Adrenal gland (tissue), 12 donors: ENCODE results near the gene FTL. TPM values are rescaled to one million over a fixed set of nuclear protein-coding genes. Genes with fewer than 3 reads are reported as not detected.
A peak's percentile ranks its signal among the peaks of the same experiment; 100 is the strongest.

Experiments
- DNase-seq, 7 donors: peaks; one replicate each; pipeline ENCODE4 v3.0.0-alpha.2; 2019 to 2020
- H3K27ac ChIP-seq, 5 donors: fragments of 200-600 bp; sonication (generic) in 4 of 5; 1 replicate in 3 of 5; 2 replicates in 2 of 5; pipeline versions ENCODE4 v1.5.1 to v1.8.0; 2016 to 2020; ENCODE audit warnings: mild to moderate bottlenecking in 1 of 5
- H3K27me3 ChIP-seq: fragments of 200-600 bp; 2 replicates; pipeline ENCODE4 v1.8.0; 2021
- H3K36me3 ChIP-seq, 2 donors: fragments of 200-600 bp; replicated peaks in 1 of 2; 1 replicate in 1 of 2; 2 replicates in 1 of 2; pipeline versions ENCODE4 v1.5.1 to v1.8.0; 2018 to 2022
- H3K4me1 ChIP-seq, 2 donors: fragments of 200-600 bp; replicated peaks in 1 of 2; 1 replicate in 1 of 2; 2 replicates in 1 of 2; pipeline versions ENCODE4 v1.5.1 to v1.8.0; 2018 to 2021
- H3K4me3 ChIP-seq, 4 donors: fragments of 200-600 bp; sonication (generic) in 3 of 4; one replicate each; pipeline ENCODE4 v1.5.1; 2016 to 2018
- H3K9me3 ChIP-seq, 3 donors: fragments of 200-600 bp; sonication (generic) in 1 of 3; replicated peaks in 1 of 3; 1 replicate in 2 of 3; 2 replicates in 1 of 3; pipeline versions ENCODE4 v1.5.1 to v1.8.0; 2016 to 2021
- POLR2A ChIP-seq, 2 donors: fragments of 450-650 bp; IDR thresholded peaks; one replicate each; pipeline ENCODE4 v1.6.1; 2017; ENCODE audit warnings: antibody characterized with exemption in 2 of 2, mild to moderate bottlenecking in 2 of 2, moderate library complexity in 1 of 2
- WGBS, 4 donors: extraction: QIAGEN DNeasy Blood & Tissue Kit in 2 of 4; methylation state at CpG; one replicate each; pipeline versions ENCODE4 v1.1.5 to v1.1.7; 2013 to 2017; 5-methylcytosine and 5-hydroxymethylcytosine counted together
- intact Hi-C, 2 donors: fragments of 100-400 bp; cut with DNase I; formaldehyde crosslinking; loops; one replicate each; pipeline versions ENCODE4 v1.14.1 to v1.15.0; 2022 to 2023
- polyA plus RNA-seq, 3 donors: library from polyadenylated mRNA; stranded (reverse); fragments of 200-250 nt in 2 of 3; fragments of 350-450 nt in 1 of 3; fragmentation: Illumina TruSeq in 1 of 3; extraction: RNeasy Lipid Tissue Mini Kit (QIAGEN cat#74804) in 1 of 3; gene quantifications; one replicate each; pipeline ENCODE4 v1.2.3, GENCODE V29; 2013 to 2014
- total RNA-seq, 9 donors: library from RNA; depleted of rRNA in 4 of 9; stranded (reverse); fragments of >200 nt in 4 of 9; fragments of 120-200 nt in 1 of 9; fragmentation: NEBNext Ultra II Directional in 1 of 9; extraction: Animal tissue kit (Norgen Biotek cat#: 25700) in 1 of 9; gene quantifications; one replicate each; pipeline versions ENCODE4 v1.1.0 to v1.2.4, GENCODE V29; 2013 to 2023
- TF ChIP-seq, protein P1 (sequence below), 6 experiments: fragments of 450-650 bp in 4 of 6; fragments of 200-600 bp in 2 of 6; sonication (generic) in 1 of 6; IDR thresholded peaks; 1 replicate in 5 of 6; 2 replicates in 1 of 6; pipeline versions ENCODE4 v1.5.1 to v1.8.0; 2016 to 2021; ENCODE audit warnings: antibody characterized with exemption in 6 of 6, mild to moderate bottlenecking in 2 of 6, moderate library complexity in 1 of 6
- donor health status: healthy with polysubstance abuse.
- donor health status: Bipolar disorder and iron deficiency.
- donor health status: DM: yes; HTN: yes; CAD: no.
- donor health status: DM: no; HTN: no; CAD: no.
- donor health status: DM: no; HTN: no; CAD: no.
- donor health status: DM: yes; HTN: yes; CAD: no.

Gene FTL
- total and polyA plus RNA-seq, 12 donors = 2,288 to 11,726 (median 4,068) TPM

DNA sequence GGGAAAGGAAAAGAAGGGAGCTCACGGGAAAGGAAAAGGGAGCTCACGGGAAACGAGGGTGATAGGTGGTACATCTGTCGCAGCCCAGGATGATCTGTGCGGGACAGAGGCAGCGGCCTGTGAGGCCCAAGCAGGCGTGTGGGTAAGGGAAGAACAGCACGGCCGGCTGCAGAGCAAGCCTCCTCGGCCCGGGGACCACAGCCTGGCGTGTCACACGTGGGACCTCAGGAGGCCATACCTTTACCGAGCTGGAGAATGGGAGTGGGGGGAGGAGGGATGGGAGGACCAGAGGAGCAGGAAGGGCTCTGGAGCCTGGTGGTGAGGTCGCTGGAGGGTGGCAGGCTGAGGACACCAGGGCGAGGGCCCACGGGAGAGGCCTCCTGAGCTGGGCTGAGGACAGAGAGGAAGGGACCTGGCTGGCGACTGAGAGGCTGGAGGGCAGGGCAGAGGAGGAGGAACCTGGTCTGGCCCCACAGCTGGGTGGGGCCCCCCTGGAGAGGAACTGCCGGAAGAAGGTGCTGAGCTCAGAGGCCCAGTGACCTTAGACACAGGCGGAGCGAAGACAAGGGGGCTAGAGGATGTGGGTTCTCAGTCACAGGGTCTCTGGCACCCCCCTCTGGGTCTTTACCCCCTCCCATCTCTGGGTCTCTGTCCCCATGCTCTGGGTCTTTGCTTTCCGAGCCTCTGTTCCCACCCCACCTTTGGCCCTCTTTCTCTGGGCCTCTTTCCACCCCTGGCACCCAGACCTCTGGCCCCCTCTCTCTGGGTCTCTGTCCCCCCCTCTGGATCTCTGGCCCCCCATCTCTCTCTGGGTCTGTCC is 2.9 kb upstream of the FTL start:
- Histone ChIP-seq H3K4me3 (no peak overlapping the region), H3K9me3 (no peaks in the 10 kb centered on the region), H3K4me1 (peaks cover 30 to 31% of the 10 kb centered on the region in 2 donors), H3K36me3 (peaks cover 0 to 14% of the 10 kb centered on the region in 2 donors), H3K27ac (peak overlapping the region in 4 of 5 donors; percentile 47 to 93 (median 59)), H3K27me3 (no peaks in the 10 kb centered on the region)
- TF ChIP-seq, protein P1, sequence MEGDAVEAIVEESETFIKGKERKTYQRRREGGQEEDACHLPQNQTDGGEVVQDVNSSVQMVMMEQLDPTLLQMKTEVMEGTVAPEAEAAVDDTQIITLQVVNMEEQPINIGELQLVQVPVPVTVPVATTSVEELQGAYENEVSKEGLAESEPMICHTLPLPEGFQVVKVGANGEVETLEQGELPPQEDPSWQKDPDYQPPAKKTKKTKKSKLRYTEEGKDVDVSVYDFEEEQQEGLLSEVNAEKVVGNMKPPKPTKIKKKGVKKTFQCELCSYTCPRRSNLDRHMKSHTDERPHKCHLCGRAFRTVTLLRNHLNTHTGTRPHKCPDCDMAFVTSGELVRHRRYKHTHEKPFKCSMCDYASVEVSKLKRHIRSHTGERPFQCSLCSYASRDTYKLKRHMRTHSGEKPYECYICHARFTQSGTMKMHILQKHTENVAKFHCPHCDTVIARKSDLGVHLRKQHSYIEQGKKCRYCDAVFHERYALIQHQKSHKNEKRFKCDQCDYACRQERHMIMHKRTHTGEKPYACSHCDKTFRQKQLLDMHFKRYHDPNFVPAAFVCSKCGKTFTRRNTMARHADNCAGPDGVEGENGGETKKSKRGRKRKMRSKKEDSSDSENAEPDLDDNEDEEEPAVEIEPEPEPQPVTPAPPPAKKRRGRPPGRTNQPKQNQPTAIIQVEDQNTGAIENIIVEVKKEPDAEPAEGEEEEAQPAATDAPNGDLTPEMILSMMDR (IDR thresholded peaks at IDR 0.05) = no peak
- no peak for TF ChIP-seq POLR2A (IDR thresholded peaks at IDR 0.05)
- intact Hi-C loops = loop anchor here in 1 of 2 donors (10.0 kb wide), 1 partner anchor 87 kb away; the partner anchor contains the start of gene PPP1R15A
- DNase-seq = peak in 6 of 7 donors; percentile 44 to 59 (median 58)
- WGBS, 4 donors = 57 to 69% (median 67%) methylated on average over 20 to 22 of the region's 22 CpGs

DNA sequence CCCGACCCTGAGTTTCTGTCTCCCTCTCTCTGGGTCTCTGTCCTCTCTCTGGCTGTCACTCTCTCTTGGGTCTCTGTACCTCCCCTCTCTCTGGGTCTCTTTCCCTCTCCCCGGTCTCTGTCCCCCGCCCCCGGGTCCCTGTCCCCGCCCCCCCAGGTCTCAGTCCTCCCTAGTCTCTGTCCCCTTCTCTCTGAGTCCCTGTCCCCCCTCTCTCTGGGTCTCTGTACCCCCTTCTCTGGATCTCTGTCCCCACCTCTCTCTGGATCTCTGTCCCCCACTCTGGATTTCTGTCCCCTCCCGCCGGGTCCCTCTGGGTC is 2.3 kb upstream of the FTL start:
- Histone ChIP-seq H3K27ac (peak overlapping the region in 4 of 5 donors; percentile 47 to 93 (median 66)), H3K4me3 (no peak overlapping the region), H3K36me3 (peaks cover 0 to 14% of the 10 kb centered on the region in 2 donors), H3K4me1 (peaks cover 31 to 34% of the 10 kb centered on the region in 2 donors), H3K9me3 (no peaks in the 10 kb centered on the region), H3K27me3 (no peaks in the 10 kb centered on the region)
- no peak for DNase-seq
- intact Hi-C loops = loop anchor here in 1 of 2 donors (10.0 kb wide), 1 partner anchor 88 kb away; the partner anchor contains the start of gene PPP1R15A
- 58 to 64% (median 61%) methylated on average over 3 to 7 of the region's 7 CpGs for WGBS, 4 donors
- TF ChIP-seq, protein P1 (IDR thresholded peaks at IDR 0.05) = no peak
- TF ChIP-seq POLR2A (IDR thresholded peaks at IDR 0.05) = no peak

DNA sequence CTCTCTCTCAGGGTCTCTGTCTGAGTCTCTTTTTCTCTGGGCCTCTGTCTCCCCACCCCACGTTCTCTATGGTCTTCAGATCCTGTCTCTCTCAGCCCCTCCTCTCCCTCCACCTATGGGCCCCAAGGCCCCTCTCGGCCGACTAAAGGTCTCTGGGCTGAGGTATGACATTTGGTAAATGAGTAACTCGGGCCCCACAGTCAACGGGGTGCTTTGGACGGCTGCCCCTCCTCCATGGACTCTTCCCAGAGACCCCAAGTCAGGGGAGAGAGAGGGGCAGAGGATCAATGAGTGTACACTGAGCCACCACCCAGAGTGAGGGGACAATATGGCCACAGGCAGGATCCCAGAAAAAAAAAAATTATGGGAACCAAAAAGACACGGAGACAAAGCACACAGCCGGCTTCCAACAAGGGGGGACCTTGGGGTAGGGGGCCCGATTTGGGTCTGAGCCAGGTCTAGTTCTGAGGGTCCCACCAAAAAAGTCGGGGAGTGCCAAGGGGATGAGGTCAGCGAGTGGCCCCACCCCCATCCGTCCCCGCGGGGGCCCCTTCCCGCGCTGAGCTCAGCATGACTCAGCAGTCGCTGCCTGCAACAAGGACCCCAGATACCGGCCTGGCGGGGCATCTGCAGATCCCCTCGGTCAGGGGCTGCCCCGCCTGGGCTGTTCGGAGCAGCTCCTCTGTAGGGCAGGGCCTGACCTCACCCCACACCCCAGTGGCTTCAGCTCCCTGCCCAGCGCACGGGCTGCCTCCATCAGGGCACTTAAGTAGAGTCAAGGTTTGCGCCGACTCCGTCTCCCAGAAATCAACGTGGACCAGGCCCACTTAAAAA is 1.5 kb upstream of the FTL start:
- Histone ChIP-seq H3K4me1 (peaks cover 31 to 34% of the 10 kb centered on the region in 2 donors), H3K27me3 (no peaks in the 10 kb centered on the region), H3K4me3 (peak overlapping the region in 1 of 4 donors; percentile 94), H3K36me3 (peaks cover 0 to 21% of the 10 kb centered on the region in 2 donors), H3K27ac (peak overlapping the region; percentile 71 to 96 (median 85)), H3K9me3 (no peaks in the 10 kb centered on the region)
- peak; percentile 68 to 86 (median 81) for DNase-seq
- TF ChIP-seq POLR2A (IDR thresholded peaks at IDR 0.05) = peak in 1 of 2 donors; percentile 11
- TF ChIP-seq, protein P1 (IDR thresholded peaks at IDR 0.05) = no peak
- 8 to 12% (median 11%) methylated on average over 11 to 28 of the region's 28 CpGs for WGBS, 4 donors
- intact Hi-C loops = loop anchor here in 1 of 2 donors (10.0 kb wide), 1 partner anchor 89 kb away; the partner anchor contains the start of gene PPP1R15A
